ENCODE results near the gene WFDC6.
"Not testable (repeated sequence)": the region's sequence is repeated elsewhere in the genome, so short reads cannot be mapped to it uniquely, and the experiment has no call there.

WFDC6 gene

GRCh38 chr20:45539382-45539781, at the start of gene WFDC6:
Gene WFDC6 (minus strand): TSS chr20:45539482. CDS start chr20:45539407, 75 bp downstream.
- DNase-seq (ENCODE audit: low read depth), result no peak

- no peak for DNase-seq (ENCODE audit: low read depth)
Measured at GRCh38 chr20:45588800-45589199, 49.5 kb upstream of the WFDC6 start.

- not testable (repeated sequence) for DNase-seq (ENCODE audit: low read depth)
Measured at GRCh38 chr20:45585986-45586385, 46.7 kb upstream of the WFDC6 start.

- not testable (repeated sequence) for DNase-seq (ENCODE audit: low read depth)
Measured at GRCh38 chr20:45584294-45584693, 45.0 kb upstream of the WFDC6 start.

- DNase-seq (ENCODE audit: low read depth), result no peak
Measured at GRCh38 chr20:45583502-45583901, 44.2 kb upstream of the WFDC6 start.

- no peak for DNase-seq (ENCODE audit: low read depth)
Measured at GRCh38 chr20:45581702-45582101, 42.4 kb upstream of the WFDC6 start.

- DNase-seq (ENCODE audit: low read depth), result no peak
Measured at GRCh38 chr20:45579184-45579583, 39.9 kb upstream of the WFDC6 start, which contains the start of gene WFDC8. Gene WFDC8 (minus strand): TSS chr20:45579284. CDS start chr20:45579247, 37 bp downstream.

- DNase-seq (ENCODE audit: low read depth), result no peak
Measured at GRCh38 chr20:45578231-45578630, 38.9 kb upstream of the WFDC6 start.

GRCh38 chr20:45576995-45577394, 37.7 kb upstream of the WFDC6 start:
- no peak for DNase-seq (ENCODE audit: low read depth)

- DNase-seq (ENCODE audit: low read depth), result no peak
Measured at GRCh38 chr20:45575931-45576330, 36.6 kb upstream of the WFDC6 start.

- DNase-seq (ENCODE audit: low read depth), result not testable (repeated sequence)
Measured at GRCh38 chr20:45569650-45570049, 30.4 kb upstream of the WFDC6 start.

GRCh38 chr20:45564760-45565276, 25.5 kb upstream of the WFDC6 start:
- no peak for DNase-seq (ENCODE audit: low read depth)

GRCh38 chr20:45555198-45555597, 15.9 kb upstream of the WFDC6 start:
- no peak for DNase-seq (ENCODE audit: low read depth)

- DNase-seq (ENCODE audit: low read depth), result no peak
Measured at GRCh38 chr20:45552456-45552855, 13.2 kb upstream of the WFDC6 start.

GRCh38 chr20:45550765-45551164, 11.5 kb upstream of the WFDC6 start:
- no peak for DNase-seq (ENCODE audit: low read depth)

GRCh38 chr20:45548410-45548809, 9.1 kb upstream of the WFDC6 start:
- no peak for DNase-seq (ENCODE audit: low read depth)

- DNase-seq (ENCODE audit: low read depth), result no peak
Measured at GRCh38 chr20:45547206-45547770, 8.0 kb upstream of the WFDC6 start, which contains the start of gene EPPIN. Gene EPPIN (minus strand): TSS chr20:45547401. CDS start chr20:45547357, 44 bp downstream.

GRCh38 chr20:45545754-45546453, 6.6 kb upstream of the WFDC6 start:
- no peak for DNase-seq (ENCODE audit: low read depth)

GRCh38 chr20:45545351-45545750, 6.1 kb upstream of the WFDC6 start:
- no peak for DNase-seq (ENCODE audit: low read depth)

- no peak for DNase-seq (ENCODE audit: low read depth)
Measured at GRCh38 chr20:45538209-45538799, 978 bp downstream of the WFDC6 start.

GRCh38 chr20:45527294-45527693, 12.0 kb downstream of the WFDC6 start:
- no peak for DNase-seq (ENCODE audit: low read depth)

- no peak for DNase-seq (ENCODE audit: low read depth)
Measured at GRCh38 chr20:45523821-45524220, 15.5 kb downstream of the WFDC6 start.

GRCh38 chr20:45518282-45518681, 21.0 kb downstream of the WFDC6 start:
- no peak for DNase-seq (ENCODE audit: low read depth)

All from activated T-cell treated with anti-CD3 and anti-CD28 coated beads for 48 hours (primary cell).